ENCODE measurements around the gene PRKG1.

- TF ChIP-seq POLR2AphosphoS5 (IDR thresholded peaks at IDR 0.05; ENCODE audit: low read depth, low read length) (no peak), TAF1 (IDR thresholded peaks at IDR 0.05; ENCODE audit: borderline replicate concordance, insufficient read depth, low read length) (no peak), FOXP2 (optimal IDR thresholded peaks at IDR 0.05; ENCODE audit: borderline replicate concordance, extremely low read depth, extremely low read length, insufficient read depth) (no peak), REST (IDR thresholded peaks at IDR 0.05; ENCODE audit: insufficient read depth in 1 of 2, low read depth in 2 of 2, low read length in 2 of 2) (no peak), SIN3A (IDR thresholded peaks at IDR 0.05; ENCODE audit: borderline replicate concordance, insufficient read depth, low read length) (no peak)
Observed at GRCh38 chr10:52283174-52283573, 1208.9 kb downstream of the PRKG1 start.
